ENCODE results near the gene CASK.

GRCh38 chrX:41665686-41666085, 257.7 kb downstream of the CASK start:
- TF ChIP-seq CTCF (IDR thresholded peaks at IDR 0.05) (no peak), POLR2AphosphoS5 (IDR thresholded peaks at IDR 0.05) (no peak)

All from upper lobe of left lung (tissue), 4 donors.